Measurements from ENCODE around the gene SSH2.

DNA sequence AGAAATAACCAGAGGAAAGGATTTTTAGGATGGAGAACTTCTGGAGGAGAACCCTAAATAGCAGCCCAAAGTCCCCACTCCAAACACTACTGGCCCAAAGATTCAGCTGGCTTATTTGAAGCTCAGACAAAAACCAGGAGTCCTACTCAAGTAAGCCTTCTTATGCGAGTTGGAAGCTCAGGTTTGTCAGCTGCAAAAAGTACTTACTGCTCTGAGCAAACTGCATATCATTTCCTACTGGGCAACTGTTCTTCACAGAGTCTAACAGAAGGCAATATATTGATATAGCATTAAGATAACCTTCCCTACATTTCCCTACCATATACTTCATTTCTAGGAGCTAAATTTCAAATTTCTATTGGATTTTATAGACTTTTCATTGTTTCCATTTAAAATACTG is 231.2 kb downstream of the SSH2 start:
- TF ChIP-seq, protein P1, sequence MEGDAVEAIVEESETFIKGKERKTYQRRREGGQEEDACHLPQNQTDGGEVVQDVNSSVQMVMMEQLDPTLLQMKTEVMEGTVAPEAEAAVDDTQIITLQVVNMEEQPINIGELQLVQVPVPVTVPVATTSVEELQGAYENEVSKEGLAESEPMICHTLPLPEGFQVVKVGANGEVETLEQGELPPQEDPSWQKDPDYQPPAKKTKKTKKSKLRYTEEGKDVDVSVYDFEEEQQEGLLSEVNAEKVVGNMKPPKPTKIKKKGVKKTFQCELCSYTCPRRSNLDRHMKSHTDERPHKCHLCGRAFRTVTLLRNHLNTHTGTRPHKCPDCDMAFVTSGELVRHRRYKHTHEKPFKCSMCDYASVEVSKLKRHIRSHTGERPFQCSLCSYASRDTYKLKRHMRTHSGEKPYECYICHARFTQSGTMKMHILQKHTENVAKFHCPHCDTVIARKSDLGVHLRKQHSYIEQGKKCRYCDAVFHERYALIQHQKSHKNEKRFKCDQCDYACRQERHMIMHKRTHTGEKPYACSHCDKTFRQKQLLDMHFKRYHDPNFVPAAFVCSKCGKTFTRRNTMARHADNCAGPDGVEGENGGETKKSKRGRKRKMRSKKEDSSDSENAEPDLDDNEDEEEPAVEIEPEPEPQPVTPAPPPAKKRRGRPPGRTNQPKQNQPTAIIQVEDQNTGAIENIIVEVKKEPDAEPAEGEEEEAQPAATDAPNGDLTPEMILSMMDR (tag by site-specific recombination; IDR thresholded peaks at IDR 0.05), result no peak
- TF ChIP-seq, protein P2, sequence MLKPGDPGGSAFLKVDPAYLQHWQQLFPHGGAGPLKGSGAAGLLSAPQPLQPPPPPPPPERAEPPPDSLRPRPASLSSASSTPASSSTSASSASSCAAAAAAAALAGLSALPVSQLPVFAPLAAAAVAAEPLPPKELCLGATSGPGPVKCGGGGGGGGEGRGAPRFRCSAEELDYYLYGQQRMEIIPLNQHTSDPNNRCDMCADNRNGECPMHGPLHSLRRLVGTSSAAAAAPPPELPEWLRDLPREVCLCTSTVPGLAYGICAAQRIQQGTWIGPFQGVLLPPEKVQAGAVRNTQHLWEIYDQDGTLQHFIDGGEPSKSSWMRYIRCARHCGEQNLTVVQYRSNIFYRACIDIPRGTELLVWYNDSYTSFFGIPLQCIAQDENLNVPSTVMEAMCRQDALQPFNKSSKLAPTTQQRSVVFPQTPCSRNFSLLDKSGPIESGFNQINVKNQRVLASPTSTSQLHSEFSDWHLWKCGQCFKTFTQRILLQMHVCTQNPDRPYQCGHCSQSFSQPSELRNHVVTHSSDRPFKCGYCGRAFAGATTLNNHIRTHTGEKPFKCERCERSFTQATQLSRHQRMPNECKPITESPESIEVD (tag by site-specific recombination; IDR thresholded peaks at IDR 0.05), result no peak
- TF ChIP-seq ZNF211 (tag by site-specific recombination; IDR thresholded peaks at IDR 0.05; ENCODE audit: low read depth) (no peak), ZNF202 (tag by site-specific recombination; IDR thresholded peaks at IDR 0.05; ENCODE audit: borderline replicate concordance) (no peak), ZNF544 (tag by site-specific recombination; IDR thresholded peaks at IDR 0.05) (no peak), ZNF23 (tag by site-specific recombination; IDR thresholded peaks at IDR 0.05; ENCODE audit: borderline replicate concordance) (no peak), ZNF837 (tag by site-specific recombination; IDR thresholded peaks at IDR 0.05) (no peak), ZNF292 (tag by site-specific recombination; IDR thresholded peaks at IDR 0.05; ENCODE audit: borderline replicate concordance, low read depth) (no peak), SP3 (tag by site-specific recombination; IDR thresholded peaks at IDR 0.05) (no peak), ZNF501 (tag by site-specific recombination; IDR thresholded peaks at IDR 0.05) (no peak)
- TF ChIP-seq, protein P3, sequence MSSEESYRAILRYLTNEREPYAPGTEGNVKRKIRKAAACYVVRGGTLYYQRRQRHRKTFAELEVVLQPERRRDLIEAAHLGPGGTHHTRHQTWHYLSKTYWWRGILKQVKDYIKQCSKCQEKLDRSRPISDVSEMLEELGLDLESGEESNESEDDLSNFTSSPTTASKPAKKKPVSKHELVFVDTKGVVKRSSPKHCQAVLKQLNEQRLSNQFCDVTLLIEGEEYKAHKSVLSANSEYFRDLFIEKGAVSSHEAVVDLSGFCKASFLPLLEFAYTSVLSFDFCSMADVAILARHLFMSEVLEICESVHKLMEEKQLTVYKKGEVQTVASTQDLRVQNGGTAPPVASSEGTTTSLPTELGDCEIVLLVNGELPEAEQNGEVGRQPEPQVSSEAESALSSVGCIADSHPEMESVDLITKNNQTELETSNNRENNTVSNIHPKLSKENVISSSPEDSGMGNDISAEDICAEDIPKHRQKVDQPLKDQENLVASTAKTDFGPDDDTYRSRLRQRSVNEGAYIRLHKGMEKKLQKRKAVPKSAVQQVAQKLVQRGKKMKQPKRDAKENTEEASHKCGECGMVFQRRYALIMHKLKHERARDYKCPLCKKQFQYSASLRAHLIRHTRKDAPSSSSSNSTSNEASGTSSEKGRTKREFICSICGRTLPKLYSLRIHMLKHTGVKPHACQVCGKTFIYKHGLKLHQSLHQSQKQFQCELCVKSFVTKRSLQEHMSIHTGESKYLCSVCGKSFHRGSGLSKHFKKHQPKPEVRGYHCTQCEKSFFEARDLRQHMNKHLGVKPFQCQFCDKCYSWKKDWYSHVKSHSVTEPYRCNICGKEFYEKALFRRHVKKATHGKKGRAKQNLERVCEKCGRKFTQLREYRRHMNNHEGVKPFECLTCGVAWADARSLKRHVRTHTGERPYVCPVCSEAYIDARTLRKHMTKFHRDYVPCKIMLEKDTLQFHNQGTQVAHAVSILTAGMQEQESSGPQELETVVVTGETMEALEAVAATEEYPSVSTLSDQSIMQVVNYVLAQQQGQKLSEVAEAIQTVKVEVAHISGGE (tag by site-specific recombination; conservative IDR thresholded peaks at IDR 0.05; ENCODE audit: low read depth), result no peak

All from HEK293 (cell line).